Activated effector memory CD4-positive, alpha-beta T cell treated with anti-CD3 and anti-CD28 coated beads, Interleukin-2, amount 50 U/mL, for 16 hours (primary cell): ENCODE measurements around the gene ADCK1.
"Not testable (repeated sequence)": the region's sequence is repeated elsewhere in the genome, so short reads cannot be mapped to it uniquely, and the experiment has no call there.

Source experiments
- DNase-seq: peaks from one replicate; pipeline ENCODE4 v3.0.0-alpha.2; 2020

Gene ADCK1, protein sequence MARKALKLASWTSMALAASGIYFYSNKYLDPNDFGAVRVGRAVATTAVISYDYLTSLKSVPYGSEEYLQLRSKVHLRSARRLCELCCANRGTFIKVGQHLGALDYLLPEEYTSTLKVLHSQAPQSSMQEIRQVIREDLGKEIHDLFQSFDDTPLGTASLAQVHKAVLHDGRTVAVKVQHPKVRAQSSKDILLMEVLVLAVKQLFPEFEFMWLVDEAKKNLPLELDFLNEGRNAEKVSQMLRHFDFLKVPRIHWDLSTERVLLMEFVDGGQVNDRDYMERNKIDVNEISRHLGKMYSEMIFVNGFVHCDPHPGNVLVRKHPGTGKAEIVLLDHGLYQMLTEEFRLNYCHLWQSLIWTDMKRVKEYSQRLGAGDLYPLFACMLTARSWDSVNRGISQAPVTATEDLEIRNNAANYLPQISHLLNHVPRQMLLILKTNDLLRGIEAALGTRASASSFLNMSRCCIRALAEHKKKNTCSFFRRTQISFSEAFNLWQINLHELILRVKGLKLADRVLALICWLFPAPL

DNA sequence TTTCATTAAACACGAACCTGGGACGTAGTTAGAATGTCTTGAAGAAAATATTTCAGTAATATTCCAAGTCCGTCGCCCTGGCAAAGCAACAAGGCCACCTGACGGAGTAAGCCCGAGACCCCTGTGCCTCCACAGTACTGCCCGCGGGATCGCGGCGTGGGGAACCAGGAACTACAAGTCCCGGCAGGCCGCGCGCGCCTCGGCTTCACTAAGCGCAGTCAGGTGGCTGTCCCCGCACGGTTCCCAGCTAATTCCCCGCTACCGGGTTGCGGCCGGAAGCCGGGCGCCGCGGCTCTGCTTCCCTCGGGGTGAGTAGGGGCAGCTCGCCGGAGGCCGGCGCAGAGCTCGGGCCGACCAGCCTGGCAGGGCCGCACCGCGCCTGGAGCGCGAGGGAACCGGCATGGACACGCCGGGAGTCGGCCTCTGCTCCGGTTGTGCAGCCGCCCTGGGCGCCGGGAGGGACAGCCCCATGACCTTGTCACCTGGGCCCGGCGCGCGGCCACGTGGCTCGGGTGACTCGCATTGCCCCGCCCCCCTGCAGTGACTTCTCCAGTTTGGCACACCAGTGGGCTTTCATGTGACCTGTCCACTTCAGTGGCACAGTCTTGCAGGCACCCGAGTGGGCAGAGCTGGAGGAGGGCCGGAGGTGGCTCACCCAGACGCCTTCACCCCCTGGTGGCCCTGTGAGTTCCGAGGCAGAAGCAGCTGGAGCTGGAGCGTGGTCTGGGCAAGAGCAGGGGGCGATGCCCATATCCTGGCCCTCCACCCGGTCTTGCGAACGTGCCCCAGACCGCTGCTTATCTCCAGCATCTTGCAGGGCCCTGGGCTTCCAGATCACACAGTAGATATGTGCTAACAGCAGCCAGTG, at the start of gene ADCK1:
Gene ADCK1 (plus strand): TSS at position 247 of the 868 bp plus-strand sequence. CDS start 18,870 bp downstream, outside the sequence.
- peak; percentile 94 for DNase-seq

DNA sequence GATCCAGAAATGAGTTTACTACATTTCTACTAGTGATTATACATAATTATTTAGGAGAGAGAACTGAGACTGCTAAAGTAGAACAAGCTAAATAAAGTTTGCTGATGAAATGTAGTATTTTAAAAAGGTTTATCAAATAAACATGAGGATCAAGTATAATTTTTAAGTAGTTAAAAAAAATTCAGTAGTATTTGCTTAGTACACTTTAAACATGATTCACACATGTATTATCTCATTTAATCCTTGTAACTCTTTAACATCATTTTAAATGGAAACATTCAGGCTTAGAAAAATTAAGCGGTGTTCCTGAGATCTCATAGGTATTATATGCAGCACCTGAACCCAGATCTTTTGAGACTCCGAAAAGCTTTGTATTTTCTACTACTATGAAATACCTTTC, 47.6 kb upstream of the ADCK1 start:
- no peak for DNase-seq

- DNase-seq = no peak
These were observed 47.0 kb upstream of the ADCK1 start for GRCh38 chr14:77752799-77753516.

- peak; percentile 97 for DNase-seq
These were observed 39.3 kb upstream of the ADCK1 start, which contains the start of gene SNW1 for GRCh38 chr14:77760381-77761204. Gene SNW1, minus strand, starts transcription at chr14:77761156. Its CDS starts 29 bp downstream, at chr14:77761127.

DNA sequence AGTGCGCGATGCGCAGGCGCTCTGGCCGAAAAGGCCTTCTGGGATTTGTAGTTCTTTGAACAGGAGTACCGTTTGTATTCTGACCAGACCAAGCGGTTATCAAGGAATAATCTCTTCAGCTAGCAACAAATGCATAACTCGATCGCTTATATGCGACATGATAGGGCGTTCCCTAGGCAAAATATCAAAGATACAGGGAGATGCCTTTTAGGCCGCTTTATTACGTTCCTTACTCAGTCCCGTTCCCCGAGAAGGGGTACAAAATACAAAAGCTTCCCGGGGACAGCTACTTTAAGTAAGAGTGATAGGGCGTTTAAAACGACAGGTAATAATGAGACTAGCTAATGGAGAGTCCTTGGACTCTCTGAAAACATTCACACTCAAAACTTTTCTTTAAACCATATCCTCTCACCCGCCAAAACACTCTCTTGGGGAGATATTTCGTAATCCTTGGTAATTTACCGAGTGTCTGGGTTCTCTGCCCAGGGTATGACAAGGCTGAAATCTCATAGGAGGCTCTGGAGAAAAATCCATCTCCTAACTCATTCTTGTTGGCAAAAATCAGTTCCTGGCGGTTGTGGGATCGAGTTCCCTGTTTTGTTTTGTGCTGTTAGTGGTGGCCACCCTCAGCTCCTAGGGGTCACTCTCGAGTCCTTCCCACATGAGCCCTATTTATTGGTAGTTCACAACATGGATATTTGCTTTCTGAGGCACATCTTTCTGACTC, 38.5 kb upstream of the ADCK1 start:
- no peak for DNase-seq

DNA sequence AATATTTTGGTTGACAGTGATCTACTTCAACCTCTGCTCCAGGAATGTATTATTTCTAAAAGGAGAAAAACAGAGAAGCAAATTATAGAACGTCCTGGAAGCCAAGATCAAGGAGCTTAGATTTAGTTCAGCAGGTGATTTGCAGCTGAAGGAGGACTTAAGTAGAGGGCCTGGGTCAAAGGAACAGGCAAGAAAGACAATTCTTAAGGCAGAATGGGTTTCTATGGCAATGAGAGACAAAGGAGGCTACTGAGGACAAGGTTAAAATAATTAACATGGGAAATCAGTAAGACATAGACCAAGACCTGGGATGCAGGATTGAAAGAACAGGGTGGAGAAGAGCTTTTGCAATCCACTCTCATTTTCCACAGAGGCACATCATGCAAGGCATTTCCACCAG, 36.6 kb upstream of the ADCK1 start:
- no peak for DNase-seq

GRCh38 chr14:77763978-77764377, 35.9 kb upstream of the ADCK1 start:
- no peak for DNase-seq

GRCh38 chr14:77768442-77769069, 31.4 kb upstream of the ADCK1 start:
- not testable (repeated sequence) for DNase-seq

- not testable (repeated sequence) for DNase-seq
These were observed 25.9 kb upstream of the ADCK1 start for GRCh38 chr14:77773966-77774365.

GRCh38 chr14:77782202-77782601, 17.7 kb upstream of the ADCK1 start:
- no peak for DNase-seq

DNA sequence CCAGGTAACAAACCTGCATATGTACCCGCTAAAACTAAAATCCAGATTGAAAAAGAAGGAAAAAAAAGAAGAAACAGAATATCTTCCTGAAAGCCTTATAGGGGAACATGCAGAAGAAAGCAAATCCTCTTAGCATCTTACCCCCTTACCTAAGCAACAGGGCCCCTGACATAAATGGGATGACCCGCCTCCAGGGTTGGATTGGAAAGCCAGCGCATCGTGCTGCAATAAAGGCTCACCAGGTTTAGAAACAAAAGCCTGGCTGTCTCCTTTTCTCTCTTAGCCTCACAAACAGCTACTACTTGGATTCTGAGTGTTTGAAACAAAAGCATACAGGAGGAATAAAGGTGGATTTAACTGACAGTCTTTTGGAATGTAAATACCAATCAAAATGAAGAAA, 13.8 kb upstream of the ADCK1 start:
- no peak for DNase-seq

- DNase-seq = no peak
These were observed 9.2 kb upstream of the ADCK1 start for GRCh38 chr14:77790566-77791224.

DNA sequence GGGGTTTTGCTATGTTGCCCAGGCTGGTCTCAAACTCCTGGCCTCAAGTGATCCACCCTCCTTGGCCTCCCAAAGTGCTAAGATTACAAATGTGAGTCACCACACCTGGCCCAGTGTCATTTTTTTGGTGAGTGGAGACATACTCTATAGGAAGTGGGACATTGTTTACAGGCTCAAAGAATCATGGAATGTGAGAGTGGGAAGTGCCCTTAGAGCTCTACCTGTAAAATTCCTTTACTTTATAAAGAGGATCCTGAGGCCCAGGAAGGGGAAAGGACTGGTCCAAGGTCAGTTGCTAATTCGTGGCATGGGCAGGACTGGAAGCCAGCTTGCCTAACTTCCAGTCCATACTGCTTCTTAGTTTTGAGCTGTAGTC, 8.7 kb upstream of the ADCK1 start:
- DNase-seq = no peak

DNA sequence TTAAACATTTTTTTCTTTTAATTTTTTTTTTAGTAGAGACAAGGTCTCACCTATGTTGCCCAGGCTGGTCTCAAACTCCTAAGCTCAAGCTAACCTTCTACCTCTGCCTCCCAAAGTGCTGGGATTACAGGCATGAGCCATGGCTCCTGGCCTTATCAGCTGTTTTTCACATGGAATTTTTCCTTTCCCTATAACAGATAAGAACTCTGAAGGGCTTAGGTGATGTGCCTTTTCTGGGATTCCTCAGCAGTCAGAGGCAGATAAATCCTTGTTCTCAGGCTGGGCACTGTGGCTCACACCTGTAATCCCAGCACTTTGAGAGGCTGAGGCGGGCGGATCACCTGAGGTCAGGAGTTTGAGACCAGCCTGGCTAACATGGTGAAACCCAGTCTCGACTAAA, 6.7 kb upstream of the ADCK1 start:
- DNase-seq = not testable (repeated sequence)

DNA sequence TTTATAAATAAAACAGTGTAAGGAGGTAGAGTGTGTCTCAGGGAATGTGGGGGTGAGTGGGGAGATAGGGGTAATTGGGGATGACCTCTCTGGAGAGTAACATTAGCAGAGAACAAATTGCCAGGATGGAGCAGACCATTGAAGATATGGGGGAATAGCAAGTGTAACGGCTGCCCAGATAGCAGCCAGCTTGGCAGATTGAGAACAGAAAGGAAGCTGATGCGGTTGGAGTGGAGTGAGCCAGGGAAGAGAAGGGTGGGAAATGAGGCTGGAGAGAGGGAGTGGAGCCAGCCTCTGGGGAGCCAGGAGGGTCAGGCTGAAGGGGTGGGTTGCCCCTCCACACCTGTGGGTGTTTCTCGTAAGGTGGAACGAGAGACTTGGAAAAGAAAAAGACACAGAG, 5.6 kb upstream of the ADCK1 start:
- no peak for DNase-seq

GRCh38 chr14:77799456-77799855, 453 bp upstream of the ADCK1 start:
- DNase-seq = not testable (repeated sequence)

- DNase-seq = no peak
These were observed 905 bp downstream of the ADCK1 start for GRCh38 chr14:77800814-77801213.

GRCh38 chr14:77804592-77804991, 4.7 kb downstream of the ADCK1 start:
- DNase-seq = no peak

GRCh38 chr14:77805706-77806105, 5.8 kb downstream of the ADCK1 start:
- DNase-seq = no peak

DNA sequence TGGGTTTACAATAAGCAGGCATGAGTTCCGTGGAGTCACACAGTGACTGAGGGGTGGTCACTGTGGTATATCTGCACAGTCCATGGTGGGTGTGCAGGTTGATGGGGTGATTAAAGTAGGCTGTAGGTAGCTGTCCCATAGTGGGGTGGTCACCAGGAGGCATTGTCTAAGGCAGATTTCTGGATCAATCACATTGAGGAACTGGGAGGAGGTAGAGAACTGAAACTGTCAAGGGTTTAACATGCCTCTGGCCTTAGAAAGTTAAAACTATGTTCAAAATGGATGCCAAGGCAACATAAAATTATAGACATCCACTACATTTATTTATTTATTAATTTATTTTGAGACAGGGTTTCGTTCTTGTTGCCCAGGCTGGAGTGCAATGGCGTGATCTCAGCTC, 8.3 kb downstream of the ADCK1 start:
- DNase-seq = no peak
